Measurements from ENCODE around the gene AKR1B1.
A peak's percentile ranks its signal among the peaks of the same experiment; 100 is the strongest.
"Not testable (repeated sequence)": the region's sequence is repeated elsewhere in the genome, so short reads cannot be mapped to it uniquely, and the experiment has no call there.

The AKR1B1 gene

GRCh38 chr7:134458806-134459698, at the start of gene AKR1B1:
AKR1B1 (minus strand) TSS chr7:134459100; CDS start chr7:134459062, 38 bp downstream.
- DNase-seq: peak; percentile 87

DNA sequence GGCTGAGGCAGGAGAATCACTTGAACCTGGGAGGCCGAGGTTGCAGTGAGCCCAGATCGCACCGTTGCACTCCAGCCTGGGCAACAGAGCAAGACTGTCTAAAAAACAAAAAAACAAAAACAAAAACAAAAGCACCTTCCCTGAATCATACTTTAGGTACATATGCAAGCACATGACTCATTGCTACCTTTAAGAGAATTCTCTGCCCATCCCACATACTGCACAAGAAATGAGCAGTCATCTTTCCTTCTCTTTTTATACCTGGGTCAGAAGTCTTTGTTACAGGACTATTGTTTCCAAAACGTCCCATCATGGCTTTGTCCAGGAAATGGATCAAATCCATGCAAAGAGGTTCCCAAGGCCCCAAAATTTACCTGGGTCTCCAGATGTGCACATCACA, 47.0 kb upstream of the AKR1B1 start:
- DNase-seq: no peak

- DNase-seq: no peak
Observed at GRCh38 chr7:134504660-134505164, 45.8 kb upstream of the AKR1B1 start.

DNA sequence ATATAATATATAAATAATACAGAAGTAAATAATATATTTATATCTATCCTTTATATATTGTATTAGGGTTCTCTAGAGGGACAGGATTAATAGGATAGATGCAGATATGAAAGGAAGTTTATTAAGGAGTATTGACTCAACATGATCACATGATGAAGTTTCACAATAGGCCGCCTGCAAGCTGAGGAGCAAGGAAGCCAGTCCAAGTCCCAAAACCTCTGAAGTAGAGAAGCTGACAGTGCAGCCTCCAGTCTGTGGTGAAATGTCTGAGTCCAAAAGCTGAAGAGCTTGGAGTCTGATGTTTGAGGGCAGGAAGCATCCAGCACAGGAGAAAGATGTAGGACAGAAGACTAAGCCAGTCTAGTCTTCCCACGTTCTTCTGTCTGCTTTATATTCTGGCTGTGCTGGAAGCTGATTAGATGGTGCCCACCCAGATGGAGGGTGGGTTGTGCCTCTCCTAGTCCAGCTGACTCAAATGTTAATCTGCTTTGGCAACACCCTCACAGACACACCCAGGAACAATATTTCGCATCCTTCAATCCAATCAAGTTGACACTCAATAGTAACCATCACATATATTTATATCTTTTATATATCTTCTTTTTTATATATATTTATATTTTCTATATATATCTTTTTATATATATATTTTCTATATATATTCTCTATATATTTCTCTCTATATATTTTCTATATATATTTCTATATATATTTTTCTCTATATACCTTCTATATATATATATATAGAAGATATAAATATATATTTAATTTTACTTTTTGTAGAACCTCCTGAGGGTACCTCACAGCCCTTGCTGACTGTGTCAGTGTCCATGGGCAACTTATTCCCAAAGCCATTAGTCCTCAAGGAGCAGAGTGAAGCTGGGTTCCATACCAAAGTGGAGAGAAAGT, 43.8 kb upstream of the AKR1B1 start:
- no peak for DNase-seq

DNA sequence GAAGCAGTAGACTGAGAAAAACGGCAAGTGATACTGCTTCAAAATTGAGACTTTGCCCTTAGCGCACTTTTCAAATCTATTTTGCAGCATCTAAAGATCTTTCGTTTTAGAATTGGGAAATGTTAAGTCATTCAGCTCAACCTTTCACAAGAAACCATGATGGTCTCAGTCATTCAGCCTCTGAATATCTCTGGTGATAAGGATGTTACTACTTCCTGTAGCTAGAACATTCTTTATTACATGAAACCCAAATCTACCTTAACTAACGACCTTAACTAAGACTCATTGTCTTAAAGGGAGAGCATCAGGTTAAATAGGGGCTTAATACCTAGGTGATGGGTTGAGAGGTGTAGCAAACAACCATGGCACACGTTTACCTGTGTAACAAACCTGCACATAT, 42.1 kb upstream of the AKR1B1 start:
- no peak for DNase-seq

DNA sequence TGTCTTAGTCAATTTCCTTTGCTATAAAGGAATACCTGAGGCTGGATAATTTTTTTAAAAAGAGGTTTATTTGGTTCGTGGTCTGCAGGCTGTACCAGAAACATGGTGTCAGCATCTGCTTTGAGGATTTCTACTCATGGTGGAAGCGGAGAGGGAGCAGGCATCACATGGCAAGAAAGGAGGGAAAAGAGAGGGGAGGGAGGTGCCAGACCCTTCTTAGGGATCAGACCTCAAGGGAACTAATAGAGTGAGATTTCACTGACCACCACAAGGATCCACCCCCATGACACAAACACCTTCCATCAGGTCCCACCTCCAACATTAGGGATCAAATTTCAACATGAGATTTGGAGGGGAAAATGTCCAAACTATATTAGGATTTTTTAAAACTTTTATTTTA, 41.5 kb upstream of the AKR1B1 start:
- DNase-seq: no peak

- no peak for DNase-seq
Observed at GRCh38 chr7:134495546-134495945, 36.6 kb upstream of the AKR1B1 start.

DNA sequence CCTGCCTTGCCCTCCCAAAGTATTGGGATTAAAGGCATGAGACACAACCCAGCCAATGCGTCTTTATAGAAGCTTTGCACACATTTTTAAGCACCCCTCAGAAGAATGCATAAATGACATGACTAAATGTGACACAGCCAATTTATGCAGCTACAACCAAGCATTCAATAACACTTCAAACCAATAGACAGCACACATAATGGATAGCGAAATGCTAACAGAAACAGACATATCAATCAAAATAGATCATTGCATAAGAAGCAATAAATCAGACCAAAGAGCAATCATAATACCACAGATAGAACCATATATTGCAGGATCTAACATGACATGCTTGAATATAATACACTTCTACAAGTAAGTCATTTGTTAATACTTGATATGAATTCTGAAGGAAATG, 34.2 kb upstream of the AKR1B1 start:
- no peak for DNase-seq

- not testable (repeated sequence) for DNase-seq
Observed at GRCh38 chr7:134487721-134488120, 28.8 kb upstream of the AKR1B1 start.

DNA sequence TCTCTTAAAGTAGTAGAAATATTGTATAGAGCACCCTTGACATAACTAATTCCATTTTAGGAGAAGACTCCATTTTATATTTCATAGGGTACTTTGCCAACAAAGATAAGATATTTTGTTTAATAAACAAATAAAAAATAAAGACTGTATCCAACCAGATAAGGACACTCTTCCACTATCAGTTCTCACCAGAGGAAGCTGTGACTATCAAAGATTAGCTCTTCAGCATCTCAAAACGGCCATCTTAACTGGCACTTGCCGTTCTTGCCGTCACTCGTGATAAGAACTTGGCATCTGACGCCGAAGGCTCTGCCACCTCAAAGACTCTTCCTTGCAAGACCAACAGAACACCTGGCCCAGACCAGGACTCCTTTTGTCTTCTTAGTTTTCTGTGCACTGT, 26.3 kb upstream of the AKR1B1 start:
- no peak for DNase-seq

DNA sequence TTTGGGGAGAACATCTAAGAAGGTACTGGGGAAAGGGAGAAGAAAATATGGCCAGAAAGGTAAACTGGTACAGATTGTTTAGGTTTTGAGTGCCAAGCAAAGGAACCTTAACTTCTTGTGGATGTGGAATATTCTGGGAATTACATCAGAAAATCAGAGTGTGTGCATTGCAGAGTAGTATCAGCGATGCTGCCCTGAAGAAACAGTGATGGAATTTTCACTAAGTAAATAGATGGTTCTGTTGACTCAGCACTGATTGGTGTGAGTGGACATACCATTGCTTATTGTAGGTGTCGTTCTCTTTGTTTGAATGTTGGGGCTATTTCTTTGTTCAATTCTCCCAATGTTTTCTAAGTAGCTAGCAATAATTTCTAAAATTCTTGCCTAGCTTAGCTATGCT, 24.4 kb upstream of the AKR1B1 start:
- DNase-seq: no peak

DNA sequence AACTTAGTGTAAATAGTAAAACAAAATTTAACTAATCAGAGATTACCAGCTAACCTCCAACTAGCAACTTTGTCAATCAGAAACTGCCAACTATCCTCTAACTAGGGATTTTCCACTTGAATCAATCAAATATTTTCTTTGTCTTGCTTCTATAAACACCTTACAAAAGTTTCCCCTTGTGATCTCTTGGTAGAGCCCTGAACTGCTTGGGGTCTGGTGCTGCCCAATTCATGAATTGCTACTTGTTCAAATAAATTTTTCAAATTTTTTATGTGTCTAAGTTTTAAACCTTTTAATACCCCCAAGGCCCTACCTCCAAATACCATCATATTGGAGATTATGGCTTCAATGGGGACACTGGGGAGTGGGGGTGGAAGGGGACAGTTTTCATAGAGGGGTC, 24.0 kb upstream of the AKR1B1 start:
- DNase-seq: no peak

- DNase-seq: no peak
Observed at GRCh38 chr7:134481167-134481566, 22.3 kb upstream of the AKR1B1 start.

DNA sequence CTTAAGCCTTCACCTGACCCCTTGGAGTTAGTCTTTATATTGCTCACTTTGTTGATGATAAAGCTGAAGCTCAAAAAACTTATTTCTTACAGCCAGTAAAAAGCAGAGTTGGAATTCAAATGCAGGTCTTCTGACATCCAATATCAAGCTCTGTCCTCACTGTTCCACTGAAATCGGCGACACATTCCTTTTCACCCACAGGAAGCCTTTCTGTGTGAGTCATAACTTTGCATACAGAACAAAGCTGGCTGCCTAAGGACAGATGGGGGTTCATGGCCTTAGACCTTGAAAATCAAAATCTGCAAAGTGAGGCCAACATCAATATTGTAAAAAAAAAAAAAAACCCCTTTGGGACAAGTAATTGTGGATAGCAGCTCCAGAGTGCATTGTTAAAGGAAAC, 21.8 kb upstream of the AKR1B1 start:
- no peak for DNase-seq

DNA sequence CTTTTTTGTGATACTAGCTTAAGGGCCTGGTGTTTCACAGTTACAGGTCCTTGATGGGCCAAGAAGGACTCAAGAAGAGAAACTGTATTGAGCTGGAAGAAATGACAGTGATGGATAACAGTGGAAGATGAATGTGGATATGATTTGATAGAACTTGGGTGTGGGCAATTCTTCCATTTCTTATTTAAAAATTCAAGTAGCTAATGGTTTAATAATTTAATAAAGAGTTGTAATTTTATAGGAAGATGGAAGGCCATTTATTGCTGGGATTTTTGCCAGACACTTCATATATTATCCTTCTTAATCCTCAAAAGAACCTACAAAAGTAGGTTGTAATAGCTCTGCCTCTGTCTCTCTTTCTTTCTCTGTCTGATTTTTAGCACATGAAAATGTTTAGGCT, 21.3 kb upstream of the AKR1B1 start:
- no peak for DNase-seq

DNA sequence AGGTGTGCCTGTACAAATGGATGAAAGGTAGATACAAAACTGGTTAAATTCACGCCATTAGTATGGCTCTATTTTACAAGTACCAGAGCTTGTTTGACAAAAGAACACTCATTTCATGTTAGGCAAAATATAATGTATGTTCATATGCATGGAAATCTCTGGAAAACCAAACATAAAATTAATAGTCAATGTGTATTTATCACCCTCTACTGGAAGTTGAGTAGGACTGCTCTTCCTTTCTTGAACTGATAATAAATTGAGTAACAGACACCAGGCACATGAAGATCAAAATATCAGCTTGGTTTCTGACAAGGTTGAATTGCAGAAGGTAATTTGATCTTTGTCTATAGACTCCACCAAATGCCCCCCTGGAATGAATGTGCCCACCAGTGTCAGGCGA, 19.8 kb upstream of the AKR1B1 start:
- DNase-seq: no peak

DNA sequence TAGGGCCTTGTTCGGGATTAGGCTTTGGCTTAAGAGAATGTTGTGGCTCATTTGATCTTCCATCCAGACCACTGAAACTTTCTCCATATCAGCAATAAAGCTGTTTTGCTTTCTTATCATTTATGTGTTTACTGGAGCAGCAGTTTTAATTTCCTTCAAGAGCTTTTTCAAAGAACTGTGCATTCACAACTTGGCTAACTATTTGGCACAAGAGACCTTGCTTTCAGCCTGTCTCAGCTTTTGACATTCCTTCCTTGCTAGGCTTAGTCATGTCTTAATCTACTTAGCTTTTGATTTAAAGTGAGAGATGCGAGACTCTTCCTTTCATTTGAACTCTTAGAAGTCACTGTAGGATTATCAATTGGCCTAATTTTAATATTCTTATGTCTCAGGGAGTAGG, 19.1 kb upstream of the AKR1B1 start:
- no peak for DNase-seq

DNA sequence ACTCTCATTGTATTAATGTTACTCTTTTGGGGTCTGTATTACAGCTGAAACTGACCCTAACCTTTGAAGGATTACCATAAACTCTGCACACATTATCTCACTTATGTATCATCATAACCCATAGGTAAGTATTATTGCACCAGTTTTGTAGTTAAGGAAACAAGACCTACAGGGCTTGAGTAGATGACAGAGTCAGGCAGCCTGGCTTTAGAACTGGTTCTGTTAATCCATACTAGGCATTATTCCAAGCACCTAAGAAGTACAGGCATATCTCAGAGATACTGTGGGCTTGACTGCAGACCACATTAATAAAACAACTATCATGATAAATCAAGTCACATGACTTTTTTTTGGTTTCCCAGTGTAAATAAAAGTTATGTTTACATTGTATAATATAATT, 17.1 kb upstream of the AKR1B1 start:
- DNase-seq: no peak

- no peak for DNase-seq
Observed at GRCh38 chr7:134474828-134475227, 15.9 kb upstream of the AKR1B1 start.

- no peak for DNase-seq
Observed at GRCh38 chr7:134473861-134474291, 15.0 kb upstream of the AKR1B1 start.

- no peak for DNase-seq
Observed at GRCh38 chr7:134472572-134473244, 13.8 kb upstream of the AKR1B1 start.

DNA sequence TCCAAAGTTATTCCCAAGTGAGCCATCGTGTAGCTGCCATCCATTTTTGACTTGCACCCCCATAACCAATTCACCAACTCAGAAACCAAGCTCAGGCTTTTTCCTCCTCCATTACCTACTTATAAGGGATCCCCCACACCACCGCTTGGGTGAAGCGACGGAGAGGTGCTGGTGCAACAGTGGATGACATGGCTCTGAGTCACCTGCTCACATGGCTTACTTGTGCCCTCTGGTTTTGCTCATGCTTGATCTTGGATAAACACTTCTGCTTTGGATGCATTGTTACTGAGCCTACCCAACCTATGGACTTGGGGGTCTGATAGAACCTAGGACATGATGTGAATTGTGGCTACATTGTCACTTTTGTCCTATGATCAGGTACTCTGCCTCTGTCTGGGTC, 12.0 kb upstream of the AKR1B1 start:
- DNase-seq: no peak

DNA sequence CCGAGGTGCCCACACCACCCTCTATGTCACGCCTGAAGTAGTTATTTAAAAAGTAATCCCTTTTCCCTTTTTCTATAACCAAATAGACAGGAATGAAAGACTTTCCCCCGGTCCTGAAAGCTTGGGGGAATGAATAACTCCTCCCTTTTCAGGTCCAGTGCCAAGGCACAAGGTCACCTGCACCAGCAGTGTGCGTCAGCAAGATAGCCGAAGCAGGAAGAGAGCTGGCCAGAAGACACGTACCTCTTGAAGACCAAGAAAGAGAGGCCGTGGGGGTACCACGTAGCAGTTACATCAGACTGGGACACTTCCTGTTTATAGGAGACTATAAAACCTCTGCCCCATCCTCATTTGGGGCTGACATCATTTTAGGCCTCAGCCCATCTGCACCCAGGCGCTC, 10.7 kb upstream of the AKR1B1 start:
- DNase-seq: no peak

Measured in DMS79 treated with DMSO at 0.1 percent for 48 hours (cell line).